Mesothelial cell of epicardium (in vitro differentiated cells): ENCODE data around the gene IL6. TPM values are rescaled to one million over a fixed set of nuclear protein-coding genes. Genes with fewer than 3 reads are reported as not detected.

ENCODE experiments used
- DNase-seq, 2 experiments: peaks; one replicate each; pipeline ENCODE4 v3.0.0; 2021; ENCODE audit warnings: low spot score in 2 of 2; ENCODE audit not compliant: unreplicated experiment in 2 of 2
- H3K27ac Mint-ChIP-seq: 2 replicates; pipeline ENCODE4 v1.8.0; 2021; ENCODE audit warnings: mixed read lengths
- H3K27me3 Mint-ChIP-seq: 2 replicates; pipeline ENCODE4 v1.8.0; 2021; ENCODE audit warnings: low read depth, mixed read lengths
- H3K36me3 Mint-ChIP-seq: 2 replicates; pipeline ENCODE4 v1.8.0; 2021; ENCODE audit warnings: mixed read lengths
- H3K4me1 Mint-ChIP-seq: 2 replicates; pipeline ENCODE4 v1.8.0; 2021; ENCODE audit warnings: mixed read lengths
- H3K4me3 Mint-ChIP-seq: 2 replicates; pipeline ENCODE4 v1.8.0; 2021; ENCODE audit warnings: mild to moderate bottlenecking, moderate library complexity, mixed read lengths
- H3K9me3 Mint-ChIP-seq: 2 replicates; pipeline ENCODE4 v1.8.0; 2021; ENCODE audit warnings: mixed read lengths
- total RNA-seq: library from RNA; stranded (reverse); gene quantifications from 3 replicates; pipeline ENCODE4 v1.2.1, GENCODE V29; 2021
- TF ChIP-seq, protein P1 (sequence below): fragments of 200-600 bp; sonication (generic); IDR thresholded peaks from one replicate; pipeline ENCODE4 v1.5.0; 2021; ENCODE audit warnings: antibody characterized with exemption; ENCODE audit not compliant: unreplicated experiment

The IL6 gene
- total RNA-seq, 1 donor from 2014 or later: 1.4 TPM

GRCh38 chr7:22733761-22734160, 6.8 kb downstream of the IL6 start:
- H3K27me3 Mint-ChIP-seq: no peaks in the 10 kb centered on the region
- no peak overlapping the region for H3K27ac Mint-ChIP-seq
- H3K4me1 Mint-ChIP-seq: no peaks in the 10 kb centered on the region
- no peak overlapping the region for H3K4me3 Mint-ChIP-seq
- TF ChIP-seq, protein P1, sequence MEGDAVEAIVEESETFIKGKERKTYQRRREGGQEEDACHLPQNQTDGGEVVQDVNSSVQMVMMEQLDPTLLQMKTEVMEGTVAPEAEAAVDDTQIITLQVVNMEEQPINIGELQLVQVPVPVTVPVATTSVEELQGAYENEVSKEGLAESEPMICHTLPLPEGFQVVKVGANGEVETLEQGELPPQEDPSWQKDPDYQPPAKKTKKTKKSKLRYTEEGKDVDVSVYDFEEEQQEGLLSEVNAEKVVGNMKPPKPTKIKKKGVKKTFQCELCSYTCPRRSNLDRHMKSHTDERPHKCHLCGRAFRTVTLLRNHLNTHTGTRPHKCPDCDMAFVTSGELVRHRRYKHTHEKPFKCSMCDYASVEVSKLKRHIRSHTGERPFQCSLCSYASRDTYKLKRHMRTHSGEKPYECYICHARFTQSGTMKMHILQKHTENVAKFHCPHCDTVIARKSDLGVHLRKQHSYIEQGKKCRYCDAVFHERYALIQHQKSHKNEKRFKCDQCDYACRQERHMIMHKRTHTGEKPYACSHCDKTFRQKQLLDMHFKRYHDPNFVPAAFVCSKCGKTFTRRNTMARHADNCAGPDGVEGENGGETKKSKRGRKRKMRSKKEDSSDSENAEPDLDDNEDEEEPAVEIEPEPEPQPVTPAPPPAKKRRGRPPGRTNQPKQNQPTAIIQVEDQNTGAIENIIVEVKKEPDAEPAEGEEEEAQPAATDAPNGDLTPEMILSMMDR: no peak
- no peaks in the 10 kb centered on the region for H3K36me3 Mint-ChIP-seq
- H3K9me3 Mint-ChIP-seq: peaks cover 17% of the 10 kb centered on the region
- no peak for DNase-seq

- H3K4me3 Mint-ChIP-seq: no peak overlapping the region
Measured at GRCh38 chr7:22743014-22743413, 16.0 kb downstream of the IL6 start.

GRCh38 chr7:22751341-22751740, 24.3 kb downstream of the IL6 start:
- no peak overlapping the region for H3K4me3 Mint-ChIP-seq
- peaks cover 35% of the 10 kb centered on the region for H3K9me3 Mint-ChIP-seq
- no peak for DNase-seq
- peaks cover 2% of the 10 kb centered on the region for H3K36me3 Mint-ChIP-seq
- no peaks in the 10 kb centered on the region for H3K27me3 Mint-ChIP-seq
- TF ChIP-seq, protein P1: no peak
- no peaks in the 10 kb centered on the region for H3K4me1 Mint-ChIP-seq
- H3K27ac Mint-ChIP-seq: no peak overlapping the region

More at GRCh38 chr7:22743014-22743413, 16.0 kb downstream of the IL6 start:
- Mint-ChIP-seq H3K4me1 (no peaks in the 10 kb centered on the region), H3K27me3 (no peaks in the 10 kb centered on the region), H3K9me3 (no peaks in the 10 kb centered on the region), H3K27ac (no peak overlapping the region), H3K36me3 (no peaks in the 10 kb centered on the region)
- TF ChIP-seq, protein P1: no peak
- DNase-seq: no peak

- no peak for DNase-seq
- peaks cover 38% of the 10 kb centered on the region for H3K9me3 Mint-ChIP-seq
- TF ChIP-seq, protein P1: no peak
- no peaks in the 10 kb centered on the region for H3K4me1 Mint-ChIP-seq
- H3K4me3 Mint-ChIP-seq: no peak overlapping the region
- H3K27ac Mint-ChIP-seq: no peak overlapping the region
- no peaks in the 10 kb centered on the region for H3K27me3 Mint-ChIP-seq
- H3K36me3 Mint-ChIP-seq: no peaks in the 10 kb centered on the region
Measured at GRCh38 chr7:22757338-22757994, 30.5 kb downstream of the IL6 start.

- Mint-ChIP-seq H3K27me3 (no peaks in the 10 kb centered on the region), H3K9me3 (peaks cover 28% of the 10 kb centered on the region), H3K36me3 (no peaks in the 10 kb centered on the region), H3K27ac (no peak overlapping the region), H3K4me3 (no peak overlapping the region), H3K4me1 (no peaks in the 10 kb centered on the region)
- TF ChIP-seq, protein P1: no peak
- no peak for DNase-seq
Measured at GRCh38 chr7:22758576-22758975, 31.6 kb downstream of the IL6 start.
